ENCODE results near the gene SIK3. TPM values are rescaled to one million over a fixed set of nuclear protein-coding genes. Genes with fewer than 3 reads are reported as not detected.

SIK3 gene
- total RNA-seq, 1 experiment from 2014 or later, result 14.5 TPM

DNA sequence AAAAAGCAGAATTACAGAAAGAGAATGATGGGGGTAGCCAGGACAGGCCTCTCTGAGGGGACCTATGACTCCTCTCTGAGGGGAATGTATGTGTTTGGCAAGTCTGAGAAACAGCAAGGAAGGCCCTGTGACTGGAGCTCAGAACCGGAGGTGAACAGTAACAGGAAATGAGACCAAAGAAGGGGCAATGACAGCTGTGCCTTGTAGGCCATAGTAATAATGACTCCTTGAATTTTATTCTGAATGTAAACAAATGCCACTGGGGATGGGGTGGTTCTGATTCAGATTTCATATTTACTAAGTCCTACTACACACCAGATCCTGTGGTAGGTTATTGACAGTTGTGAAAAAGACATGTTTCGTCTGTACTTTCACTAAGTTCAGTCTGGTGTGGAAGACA lies 208.0 kb downstream of the SIK3 start:
- H3K79me2 ChIP-seq (ENCODE audit: low read length), result no peaks in the 10 kb centered on the region
- H3F3A ChIP-seq (ENCODE audit: low read length, unreplicated experiment), result no peaks in the 10 kb centered on the region
- no peaks in the 10 kb centered on the region for H3K27me3 ChIP-seq (ENCODE audit: low read length)
- DNase-seq (peak; percentile 60), ATAC-seq (peak; percentile 83)
- no peaks in the 10 kb centered on the region for H3K9me3 ChIP-seq (ENCODE audit: low read length)
- H3K4me2 ChIP-seq (ENCODE audit: low read length), result no peak overlapping the region
- peaks cover 2% of the 10 kb centered on the region; the same call in 1 of the 2 replicates for H3K36me3 ChIP-seq (ENCODE audit: low read depth, low read length)
- peak overlapping the region; percentile 25 for H3K27ac ChIP-seq (ENCODE audit: low read length)
- H3K9me2 ChIP-seq (replicated peaks; ENCODE audit: low read length), result no peaks in the 10 kb centered on the region
- TF ChIP-seq, protein P1, sequence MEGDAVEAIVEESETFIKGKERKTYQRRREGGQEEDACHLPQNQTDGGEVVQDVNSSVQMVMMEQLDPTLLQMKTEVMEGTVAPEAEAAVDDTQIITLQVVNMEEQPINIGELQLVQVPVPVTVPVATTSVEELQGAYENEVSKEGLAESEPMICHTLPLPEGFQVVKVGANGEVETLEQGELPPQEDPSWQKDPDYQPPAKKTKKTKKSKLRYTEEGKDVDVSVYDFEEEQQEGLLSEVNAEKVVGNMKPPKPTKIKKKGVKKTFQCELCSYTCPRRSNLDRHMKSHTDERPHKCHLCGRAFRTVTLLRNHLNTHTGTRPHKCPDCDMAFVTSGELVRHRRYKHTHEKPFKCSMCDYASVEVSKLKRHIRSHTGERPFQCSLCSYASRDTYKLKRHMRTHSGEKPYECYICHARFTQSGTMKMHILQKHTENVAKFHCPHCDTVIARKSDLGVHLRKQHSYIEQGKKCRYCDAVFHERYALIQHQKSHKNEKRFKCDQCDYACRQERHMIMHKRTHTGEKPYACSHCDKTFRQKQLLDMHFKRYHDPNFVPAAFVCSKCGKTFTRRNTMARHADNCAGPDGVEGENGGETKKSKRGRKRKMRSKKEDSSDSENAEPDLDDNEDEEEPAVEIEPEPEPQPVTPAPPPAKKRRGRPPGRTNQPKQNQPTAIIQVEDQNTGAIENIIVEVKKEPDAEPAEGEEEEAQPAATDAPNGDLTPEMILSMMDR (conservative IDR thresholded peaks at IDR 0.05; ENCODE audit: low read depth, low read length), result no peak
- TF ChIP-seq EZH2 (IDR thresholded peaks at IDR 0.05; ENCODE audit: low read length, unreplicated experiment) (no peak), EZH2phosphoT487 (IDR thresholded peaks at IDR 0.05; ENCODE audit: borderline replicate concordance, low read length) (no peak)
- H4K20me1 ChIP-seq (ENCODE audit: low read length), result no peaks in the 10 kb centered on the region
- no TSS peak for BruUV-seq (replicated peaks)
- CTCF ChIA-PET, result no interaction called here
- POLR2A ChIA-PET (ENCODE audit: unreplicated experiment), result interaction anchor here (0.6 kb wide), 1 partner anchor 284 kb away, joined by 3 read pairs; no protein-coding TSS in a partner anchor
- peaks cover 13% of the 10 kb centered on the region; the same call in 1 of the 2 replicates for H3K4me1 ChIP-seq (ENCODE audit: insufficient read depth, low read length)
- H2AFZ ChIP-seq (ENCODE audit: low read length), result no peak overlapping the region
- H3K9ac ChIP-seq (ENCODE audit: low read length), result no peak overlapping the region
- intact Hi-C loops (cut with micrococcal nuclease), result no loop called here
- H3K4me3 ChIP-seq (ENCODE audit: low read length), result no peak overlapping the region

DNA sequence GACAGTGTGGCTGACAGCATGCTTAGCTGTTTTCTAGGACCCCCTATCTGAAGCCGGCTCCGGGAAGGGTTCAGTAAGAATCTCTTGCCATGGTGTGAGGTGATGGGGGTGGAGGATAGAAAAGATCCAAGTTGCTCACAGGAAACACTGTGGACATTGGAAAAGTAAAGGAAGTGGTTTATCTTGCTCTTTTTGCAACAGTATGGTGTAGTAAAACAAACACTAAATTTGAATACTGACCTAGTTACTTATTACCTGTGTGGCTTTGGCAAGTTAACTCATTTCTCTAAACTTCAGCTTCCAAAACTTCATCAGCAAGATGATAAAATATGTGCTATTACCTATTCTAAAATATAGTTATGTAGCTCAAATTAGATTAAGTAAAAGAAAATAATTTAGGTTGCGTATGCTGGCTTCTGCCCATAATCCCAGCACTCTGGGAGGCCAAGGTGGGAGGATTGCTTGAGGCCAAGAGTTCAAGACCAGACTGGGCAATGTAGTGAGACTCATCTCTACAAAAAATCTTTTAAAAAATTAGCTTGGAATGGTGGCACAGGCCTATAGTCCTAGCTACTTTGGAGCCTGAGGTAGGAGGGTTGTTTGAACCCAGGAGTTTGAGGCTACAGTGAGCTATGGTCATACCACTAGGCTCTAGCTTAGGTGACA lies 209.2 kb downstream of the SIK3 start:
- H2AFZ ChIP-seq (ENCODE audit: low read length), result no peak overlapping the region
- no peak overlapping the region for H3K4me3 ChIP-seq (ENCODE audit: low read length)
- BruUV-seq (replicated peaks), result no TSS peak
- H3K27ac ChIP-seq (ENCODE audit: low read length), result no peak overlapping the region
- no peaks in the 10 kb centered on the region for H3K9me2 ChIP-seq (replicated peaks; ENCODE audit: low read length)
- intact Hi-C loops (cut with micrococcal nuclease), result loop anchor here (10.0 kb wide), 1 partner anchor 126 kb away; no protein-coding TSS in a partner anchor
- TF ChIP-seq EZH2phosphoT487 (IDR thresholded peaks at IDR 0.05; ENCODE audit: borderline replicate concordance, low read length), result no peak
- TF ChIP-seq, protein P1 (conservative IDR thresholded peaks at IDR 0.05; ENCODE audit: low read depth, low read length), result no peak
- no peak for TF ChIP-seq EZH2 (IDR thresholded peaks at IDR 0.05; ENCODE audit: low read length, unreplicated experiment)
- no peaks in the 10 kb centered on the region for H3F3A ChIP-seq (ENCODE audit: low read length, unreplicated experiment)
- H3K79me2 ChIP-seq (ENCODE audit: low read length), result no peaks in the 10 kb centered on the region
- H3K9ac ChIP-seq (ENCODE audit: low read length), result no peak overlapping the region
- no peaks in the 10 kb centered on the region for H4K20me1 ChIP-seq (ENCODE audit: low read length)
- H3K36me3 ChIP-seq (ENCODE audit: low read depth, low read length), result no peaks in the 10 kb centered on the region; the same call in 1 of the 2 replicates
- ChIA-PET POLR2A (ENCODE audit: unreplicated experiment) (no interaction called here), CTCF (interaction anchor here (0.6 kb wide), 1 partner anchor 338 kb away, joined by 4 read pairs; no protein-coding TSS in a partner anchor)
- H3K4me1 ChIP-seq (ENCODE audit: insufficient read depth, low read length), result peaks cover 13% of the 10 kb centered on the region; the same call in 1 of the 2 replicates
- H3K9me3 ChIP-seq (ENCODE audit: low read length), result no peaks in the 10 kb centered on the region
- H3K4me2 ChIP-seq (ENCODE audit: low read length), result no peak overlapping the region
- ATAC-seq (no peak), DNase-seq (no peak)
- H3K27me3 ChIP-seq (ENCODE audit: low read length), result no peaks in the 10 kb centered on the region

DNA sequence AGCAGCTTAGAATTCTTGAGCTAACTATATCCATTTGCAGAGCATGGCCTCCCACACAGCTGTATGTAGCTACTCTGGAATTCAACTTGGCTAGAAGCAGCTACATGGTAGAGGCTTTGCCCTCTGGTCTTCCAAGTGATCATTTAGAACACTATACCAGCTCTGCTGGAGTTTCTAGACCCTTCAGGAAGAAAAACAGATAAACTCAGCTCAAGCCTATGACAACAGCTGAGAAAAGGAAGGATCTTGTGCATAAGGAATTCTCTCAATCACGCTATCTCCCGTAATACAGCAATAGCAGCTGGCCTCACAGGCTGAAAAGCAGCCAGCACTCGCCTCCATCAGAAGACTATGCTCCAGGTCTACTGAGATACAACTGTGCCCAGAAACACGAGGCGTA lies 210.2 kb downstream of the SIK3 start:
- ATAC-seq, result no peak
- POLR2A ChIA-PET (ENCODE audit: unreplicated experiment), result no interaction called here
- no peaks in the 10 kb centered on the region for H3F3A ChIP-seq (ENCODE audit: low read length, unreplicated experiment)
- CTCF ChIA-PET, result no interaction called here
- no peak overlapping the region for H3K4me2 ChIP-seq (ENCODE audit: low read length)
- H3K27ac ChIP-seq (ENCODE audit: low read length), result no peak overlapping the region
- intact Hi-C loops (cut with micrococcal nuclease), result loop anchor here (10.0 kb wide), 1 partner anchor 127 kb away; no protein-coding TSS in a partner anchor
- H2AFZ ChIP-seq (ENCODE audit: low read length), result no peak overlapping the region
- H3K9me3 ChIP-seq (ENCODE audit: low read length), result no peaks in the 10 kb centered on the region
- peaks cover 13% of the 10 kb centered on the region; the same call in 1 of the 2 replicates for H3K4me1 ChIP-seq (ENCODE audit: insufficient read depth, low read length)
- no peak overlapping the region for H3K4me3 ChIP-seq (ENCODE audit: low read length)
- no peak for DNase-seq
- BruUV-seq (replicated peaks), result no TSS peak
- H3K36me3 ChIP-seq (ENCODE audit: low read depth, low read length), result no peaks in the 10 kb centered on the region
- TF ChIP-seq EZH2phosphoT487 (IDR thresholded peaks at IDR 0.05; ENCODE audit: borderline replicate concordance, low read length) (no peak), EZH2 (IDR thresholded peaks at IDR 0.05; ENCODE audit: low read length, unreplicated experiment) (no peak)
- TF ChIP-seq, protein P1 (conservative IDR thresholded peaks at IDR 0.05; ENCODE audit: low read depth, low read length), result no peak
- H3K9ac ChIP-seq (ENCODE audit: low read length), result no peak overlapping the region
- no peaks in the 10 kb centered on the region for H3K9me2 ChIP-seq (replicated peaks; ENCODE audit: low read length)
- no peaks in the 10 kb centered on the region for H4K20me1 ChIP-seq (ENCODE audit: low read length)
- H3K27me3 ChIP-seq (ENCODE audit: low read length), result no peaks in the 10 kb centered on the region
- H3K79me2 ChIP-seq (ENCODE audit: low read length), result no peaks in the 10 kb centered on the region
